GM10266 (cell line): ENCODE measurements around the gene SH3BP4.

Experiments used
- DNase-seq: peaks from one replicate; pipeline ENCODE4 v3.0.0; 2012; ENCODE audit errors: extremely low spot score
- TF ChIP-seq, protein P1 (sequence below): IDR thresholded peaks from 2 replicates; pipeline ENCODE4 v1.5.1; 2012; ENCODE audit warnings: mild to moderate bottlenecking, low read depth; ENCODE audit not compliant: control insufficient read depth, insufficient read depth; ENCODE audit errors: missing control alignments

SH3BP4 gene

DNA sequence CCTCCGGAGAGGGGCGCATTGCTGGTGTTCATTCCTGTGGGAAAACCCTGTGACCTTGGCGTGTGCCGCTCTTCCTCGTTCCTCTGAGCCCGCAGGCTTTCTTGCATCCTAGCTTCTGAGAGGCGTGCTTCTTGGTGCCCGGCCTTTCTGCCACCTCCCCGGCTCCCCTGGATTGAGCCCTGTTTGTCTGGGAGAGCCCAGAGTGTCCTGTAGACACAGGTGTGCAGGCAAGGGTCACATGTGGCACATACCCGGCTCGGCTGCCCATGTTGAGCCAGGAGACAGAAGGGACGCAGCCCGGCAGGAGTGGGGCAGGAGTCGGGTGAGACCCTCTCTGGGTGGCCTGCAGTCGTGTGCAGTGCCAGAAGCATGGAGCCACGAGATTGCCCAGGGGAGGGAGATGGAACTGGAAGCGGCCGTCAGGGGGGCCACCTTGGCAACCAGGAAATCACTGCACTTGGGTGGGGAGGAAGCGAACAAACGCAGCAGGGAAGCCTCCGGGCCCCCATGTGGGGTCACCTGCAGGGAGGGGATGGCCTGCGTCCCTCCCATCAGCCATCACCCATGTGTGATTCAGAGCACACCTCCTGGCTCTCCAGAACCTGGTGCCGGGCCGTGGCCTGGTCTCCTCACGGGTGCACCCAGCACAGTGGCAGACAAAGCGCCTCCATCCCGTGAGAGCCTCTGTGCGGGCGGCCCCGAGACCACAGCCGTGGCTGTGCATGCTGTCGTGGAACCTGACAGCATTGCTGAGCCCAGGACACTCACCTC is 92.9 kb downstream of the SH3BP4 start:
- no peak for DNase-seq
- TF ChIP-seq, protein P1, sequence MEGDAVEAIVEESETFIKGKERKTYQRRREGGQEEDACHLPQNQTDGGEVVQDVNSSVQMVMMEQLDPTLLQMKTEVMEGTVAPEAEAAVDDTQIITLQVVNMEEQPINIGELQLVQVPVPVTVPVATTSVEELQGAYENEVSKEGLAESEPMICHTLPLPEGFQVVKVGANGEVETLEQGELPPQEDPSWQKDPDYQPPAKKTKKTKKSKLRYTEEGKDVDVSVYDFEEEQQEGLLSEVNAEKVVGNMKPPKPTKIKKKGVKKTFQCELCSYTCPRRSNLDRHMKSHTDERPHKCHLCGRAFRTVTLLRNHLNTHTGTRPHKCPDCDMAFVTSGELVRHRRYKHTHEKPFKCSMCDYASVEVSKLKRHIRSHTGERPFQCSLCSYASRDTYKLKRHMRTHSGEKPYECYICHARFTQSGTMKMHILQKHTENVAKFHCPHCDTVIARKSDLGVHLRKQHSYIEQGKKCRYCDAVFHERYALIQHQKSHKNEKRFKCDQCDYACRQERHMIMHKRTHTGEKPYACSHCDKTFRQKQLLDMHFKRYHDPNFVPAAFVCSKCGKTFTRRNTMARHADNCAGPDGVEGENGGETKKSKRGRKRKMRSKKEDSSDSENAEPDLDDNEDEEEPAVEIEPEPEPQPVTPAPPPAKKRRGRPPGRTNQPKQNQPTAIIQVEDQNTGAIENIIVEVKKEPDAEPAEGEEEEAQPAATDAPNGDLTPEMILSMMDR: no peak

DNA sequence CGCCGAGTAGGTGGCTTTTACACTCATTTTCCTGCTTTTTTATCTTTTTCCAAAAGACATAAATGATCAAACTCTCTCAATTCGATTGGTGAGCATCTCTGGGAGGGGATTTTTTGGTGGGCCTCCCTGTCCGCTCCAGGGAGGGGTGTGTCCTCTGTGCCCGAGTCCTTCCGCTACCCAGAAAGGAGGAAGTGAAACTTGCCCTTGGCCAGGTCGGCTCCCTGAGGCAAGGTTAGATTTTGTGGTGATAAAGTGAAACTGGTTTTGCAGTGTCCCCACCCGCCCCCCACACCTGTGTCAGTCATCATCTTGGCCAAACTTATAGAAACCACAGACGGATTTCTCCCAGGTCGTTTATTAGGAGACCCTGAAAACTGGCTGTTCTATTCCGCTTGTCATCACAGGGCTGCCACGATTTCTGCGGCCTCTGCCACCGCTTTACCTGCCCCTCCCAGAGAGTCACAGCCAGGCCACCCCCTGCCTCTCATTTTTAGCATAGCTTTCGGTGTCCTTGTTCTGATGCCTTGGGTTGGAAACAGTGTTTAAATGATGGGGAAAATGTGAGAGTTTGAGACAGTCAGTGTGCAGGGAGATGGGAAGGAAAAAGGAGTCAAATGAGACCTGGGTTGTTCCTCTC is 93.6 kb downstream of the SH3BP4 start:
- DNase-seq: no peak

DNA sequence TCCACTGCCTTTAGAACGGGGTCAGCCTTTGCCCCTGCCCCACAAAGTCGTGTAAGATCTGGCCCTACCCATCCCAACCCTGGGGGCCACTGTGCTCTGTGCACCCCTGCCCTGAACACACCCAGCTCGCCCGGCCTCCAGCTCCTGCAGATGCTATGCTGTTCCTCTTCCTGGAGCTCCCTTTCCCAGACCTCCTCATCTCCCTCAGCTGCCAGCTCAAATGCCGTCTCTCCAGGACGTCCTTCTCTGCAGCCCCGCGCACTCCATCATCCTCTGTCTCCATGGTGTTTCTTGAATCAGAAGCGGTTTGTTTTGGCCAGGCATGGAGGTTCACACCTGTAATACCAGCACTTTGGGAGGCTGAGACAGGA is 94.1 kb downstream of the SH3BP4 start:
- DNase-seq: no peak
- TF ChIP-seq, protein P1: no peak

More for the DNA sequence above, 93.6 kb downstream of the SH3BP4 start:
- TF ChIP-seq, protein P1: no peak

DNA sequence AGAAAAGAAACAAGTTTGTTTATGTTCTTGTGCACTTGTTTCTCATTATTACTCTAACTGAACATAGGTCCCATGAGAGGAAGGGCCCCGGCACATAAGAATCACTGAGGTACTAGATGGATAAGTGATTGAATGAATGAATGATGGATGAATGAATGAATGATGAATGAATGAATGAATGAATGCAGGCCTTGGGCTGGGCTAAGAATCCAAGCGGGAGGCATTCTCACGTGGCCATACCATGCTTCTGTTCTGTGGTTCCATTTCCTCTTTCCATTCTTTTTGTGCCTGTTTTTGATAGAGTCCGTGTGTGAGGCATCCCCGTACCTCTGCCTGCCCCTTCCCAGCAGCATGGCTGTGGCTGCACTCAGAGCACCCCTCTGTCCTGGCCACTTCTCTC is 94.8 kb downstream of the SH3BP4 start:
- TF ChIP-seq, protein P1: no peak
- no peak for DNase-seq

DNA sequence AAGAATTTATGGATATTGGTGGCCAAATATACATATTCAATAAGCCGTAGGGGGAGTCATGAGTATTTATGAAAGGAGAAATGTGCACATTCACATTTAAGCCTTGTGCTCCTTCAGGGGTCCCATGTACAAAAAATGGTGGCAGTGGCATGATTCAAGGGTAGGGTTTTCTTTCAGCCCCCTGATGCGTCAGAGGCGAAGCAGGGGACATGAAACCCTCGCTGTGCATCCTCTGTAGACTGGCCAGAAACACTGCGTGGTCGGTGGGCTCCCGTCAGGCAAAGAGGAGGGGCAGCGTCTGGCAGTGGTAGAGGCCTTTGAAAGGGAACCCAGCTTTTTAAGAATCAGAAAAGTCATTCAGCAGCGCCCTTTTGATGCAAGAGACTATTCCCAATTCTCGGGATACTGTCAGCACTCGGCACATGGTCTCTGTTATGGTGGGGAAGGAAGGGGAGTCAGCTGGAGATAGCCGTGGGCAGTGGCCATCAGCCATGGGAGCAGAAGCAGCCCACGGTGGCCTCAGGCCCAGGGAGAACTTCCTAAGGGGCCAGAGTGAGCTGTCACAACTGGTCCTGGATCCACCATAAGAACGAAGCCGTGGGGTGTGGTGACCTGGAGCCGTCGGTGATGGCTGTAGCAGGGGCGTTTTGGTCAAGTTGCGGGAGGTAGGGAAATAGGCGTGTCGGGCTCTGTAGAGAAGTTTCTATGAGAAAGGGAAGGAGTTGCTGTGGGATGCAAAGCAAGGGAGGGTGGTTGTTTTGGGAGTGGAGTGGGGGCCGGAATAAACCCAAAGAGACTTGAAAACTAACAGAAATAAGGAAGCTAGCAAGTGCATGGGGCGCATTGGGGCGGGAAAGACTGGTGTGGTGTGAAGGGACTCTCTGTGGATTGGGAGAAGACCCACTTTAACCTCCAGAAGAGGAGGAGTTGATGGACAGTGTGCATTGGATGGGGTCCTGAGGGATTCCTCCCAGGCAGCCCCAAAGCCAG is 95.6 kb downstream of the SH3BP4 start:
- TF ChIP-seq, protein P1: no peak
- DNase-seq: no peak

DNA sequence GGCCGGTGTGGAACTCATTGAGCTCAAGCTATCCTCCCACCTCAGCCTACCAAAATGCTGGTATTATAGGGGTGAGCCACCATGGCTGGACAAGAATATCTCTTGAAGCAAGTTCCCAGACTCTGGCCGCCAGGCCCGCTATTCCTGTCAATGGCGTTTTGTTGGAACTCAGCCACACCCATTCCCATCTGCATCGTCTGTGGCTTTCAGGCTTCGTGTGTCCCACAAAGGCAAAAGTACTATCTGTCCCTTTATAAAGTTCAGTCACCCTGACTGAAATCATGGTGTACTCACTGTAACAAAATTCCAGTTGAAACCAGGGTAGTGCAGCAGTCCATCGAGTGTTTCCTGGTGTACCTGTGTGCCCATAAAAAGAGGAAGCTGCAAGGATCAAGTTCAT is 96.7 kb downstream of the SH3BP4 start:
- DNase-seq: no peak
- TF ChIP-seq, protein P1: no peak
